ENCODE measurements around the gene MPEG1.

The MPEG1 gene

GRCh38 chr11:59221441-59221840, 8.7 kb upstream of the MPEG1 start:
- no peak for DNase-seq

GRCh38 chr11:59219836-59220235, 7.1 kb upstream of the MPEG1 start:
- in situ Hi-C loops (cut with HindIII; ENCODE audit: low pct_ligation_motif_present, low pct_unique_long_range_greater_than_20kb, low sequenced_read_pairs) = no loop called here
- no peak for DNase-seq

More at GRCh38 chr11:59221441-59221840, 8.7 kb upstream of the MPEG1 start:
- in situ Hi-C loops (cut with HindIII; ENCODE audit: low pct_ligation_motif_present, low pct_unique_long_range_greater_than_20kb, low sequenced_read_pairs) = no loop called here

DNA sequence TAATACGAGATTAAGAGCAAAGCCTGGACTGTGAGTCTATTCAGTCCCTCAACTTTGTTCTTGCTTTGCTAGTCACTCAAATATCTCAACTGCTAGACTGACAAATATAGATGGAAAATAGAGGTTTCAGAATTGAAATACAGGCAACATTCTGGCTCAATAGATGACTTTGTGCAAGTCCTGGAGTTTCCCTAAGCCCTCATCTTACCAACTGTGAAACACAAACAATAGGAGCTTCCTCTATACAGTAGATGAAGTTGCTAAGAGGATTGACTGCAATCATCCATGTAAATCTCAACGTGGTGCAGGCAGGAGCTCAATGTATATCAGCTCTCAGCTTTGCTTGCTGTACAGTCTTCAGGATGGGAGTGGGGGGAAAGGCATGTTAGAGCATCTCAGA, 6.2 kb upstream of the MPEG1 start:
- DNase-seq = no peak
- in situ Hi-C loops (cut with HindIII; ENCODE audit: low pct_ligation_motif_present, low pct_unique_long_range_greater_than_20kb, low sequenced_read_pairs) = no loop called here

GRCh38 chr11:59218319-59218718, 5.6 kb upstream of the MPEG1 start:
- in situ Hi-C loops (cut with HindIII; ENCODE audit: low pct_ligation_motif_present, low pct_unique_long_range_greater_than_20kb, low sequenced_read_pairs) = no loop called here
- no peak for DNase-seq

- DNase-seq = no peak
- in situ Hi-C loops (cut with HindIII; ENCODE audit: low pct_ligation_motif_present, low pct_unique_long_range_greater_than_20kb, low sequenced_read_pairs) = no loop called here
These were observed 4.2 kb upstream of the MPEG1 start for GRCh38 chr11:59216641-59217564.

DNA sequence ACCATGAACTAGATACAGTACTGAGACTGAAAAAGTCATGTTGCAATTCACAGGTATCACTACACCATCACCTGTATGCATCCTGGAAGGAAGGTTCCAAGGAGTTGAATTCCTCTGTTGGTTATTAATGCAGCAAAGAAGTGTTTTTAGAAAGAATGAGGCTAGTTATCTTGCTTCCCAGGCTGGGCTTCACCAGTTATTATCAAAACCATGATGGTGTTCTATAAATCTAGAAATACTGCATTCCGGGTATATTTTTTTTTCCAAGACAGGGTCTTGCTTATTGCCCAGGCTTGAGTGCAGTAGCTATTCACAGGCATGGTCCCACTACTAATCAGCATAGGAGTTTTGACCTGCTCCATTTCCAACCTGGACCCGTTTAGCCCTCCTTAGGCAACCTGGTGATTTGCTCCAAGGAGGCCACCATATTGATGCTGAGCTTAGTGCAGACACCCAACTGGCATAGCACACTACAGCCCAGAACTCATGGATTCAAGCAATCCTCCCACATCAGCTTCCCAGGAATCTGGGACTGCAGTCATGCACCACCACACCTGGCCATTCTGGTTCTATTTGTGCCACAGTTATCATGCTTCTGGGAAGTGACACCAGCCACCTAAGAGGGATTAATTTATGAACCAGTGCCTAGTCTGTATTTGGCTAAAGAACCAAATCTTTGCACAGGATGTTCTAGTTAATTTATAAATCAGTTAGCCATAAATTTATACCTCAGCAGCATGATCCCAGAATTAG, 1.6 kb upstream of the MPEG1 start:
- in situ Hi-C loops (cut with HindIII; ENCODE audit: low pct_ligation_motif_present, low pct_unique_long_range_greater_than_20kb, low sequenced_read_pairs) = no loop called here
- no peak for DNase-seq

- DNase-seq = no peak
- in situ Hi-C loops (cut with HindIII; ENCODE audit: low pct_ligation_motif_present, low pct_unique_long_range_greater_than_20kb, low sequenced_read_pairs) = no loop called here
These were observed 505 bp downstream of the MPEG1 start for GRCh38 chr11:59212222-59212621.

GRCh38 chr11:59208956-59209355, 3.8 kb downstream of the MPEG1 start:
- in situ Hi-C loops (cut with HindIII; ENCODE audit: low pct_ligation_motif_present, low pct_unique_long_range_greater_than_20kb, low sequenced_read_pairs) = no loop called here
- DNase-seq = no peak

- DNase-seq = peak; percentile 38
- in situ Hi-C loops (cut with HindIII; ENCODE audit: low pct_ligation_motif_present, low pct_unique_long_range_greater_than_20kb, low sequenced_read_pairs) = no loop called here
These were observed 4.7 kb downstream of the MPEG1 start for GRCh38 chr11:59207988-59208451.

- in situ Hi-C loops (cut with HindIII; ENCODE audit: low pct_ligation_motif_present, low pct_unique_long_range_greater_than_20kb, low sequenced_read_pairs) = no loop called here
- peak; percentile 43 for DNase-seq
These were observed 6.1 kb downstream of the MPEG1 start for GRCh38 chr11:59206635-59207034.

- no peak for DNase-seq
- in situ Hi-C loops (cut with HindIII; ENCODE audit: low pct_ligation_motif_present, low pct_unique_long_range_greater_than_20kb, low sequenced_read_pairs) = no loop called here
These were observed 7.1 kb downstream of the MPEG1 start for GRCh38 chr11:59205648-59206047.

DNA sequence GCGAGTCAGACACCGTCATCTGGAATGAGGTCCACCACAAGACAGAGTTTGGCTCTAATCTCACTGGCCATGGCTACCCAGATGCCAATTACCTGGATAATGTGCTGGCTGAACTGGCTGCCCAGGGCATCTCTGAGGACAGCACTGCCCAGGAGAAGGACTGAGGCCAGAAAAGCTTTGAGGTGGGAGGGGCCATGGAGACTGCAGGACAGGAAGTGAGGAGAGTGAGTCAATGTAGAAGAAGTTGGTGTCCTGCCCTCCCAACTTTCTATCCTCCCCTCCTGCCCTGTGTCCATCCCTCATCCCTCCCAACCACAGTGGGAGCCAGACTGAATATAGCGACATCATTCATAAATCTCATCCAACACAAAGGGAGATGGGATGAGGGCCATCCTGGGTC, 8.0 kb downstream of the MPEG1 start:
- DNase-seq = no peak
- in situ Hi-C loops (cut with HindIII; ENCODE audit: low pct_ligation_motif_present, low pct_unique_long_range_greater_than_20kb, low sequenced_read_pairs) = no loop called here

DNA sequence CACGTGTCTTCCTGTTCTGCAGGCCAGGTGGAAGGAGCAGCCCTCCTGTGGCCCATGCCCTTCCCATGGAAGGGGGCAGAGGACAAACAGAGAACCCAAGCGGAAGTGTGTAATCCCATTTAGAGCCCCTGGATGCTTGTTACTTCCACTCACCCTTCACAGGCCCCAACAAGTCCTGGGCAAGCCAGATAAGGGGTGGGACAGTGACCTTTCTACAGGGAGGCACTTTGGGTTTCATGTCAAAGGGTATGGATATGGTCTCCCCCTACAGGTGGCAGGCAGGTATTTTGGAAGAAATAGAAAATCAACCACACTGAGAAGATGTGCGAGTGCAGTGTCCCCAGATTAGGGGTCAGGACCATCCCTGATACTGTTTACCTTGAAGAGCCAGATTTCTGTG, 11.4 kb downstream of the MPEG1 start:
- in situ Hi-C loops (cut with HindIII; ENCODE audit: low pct_ligation_motif_present, low pct_unique_long_range_greater_than_20kb, low sequenced_read_pairs) = no loop called here
- DNase-seq = no peak

DNA sequence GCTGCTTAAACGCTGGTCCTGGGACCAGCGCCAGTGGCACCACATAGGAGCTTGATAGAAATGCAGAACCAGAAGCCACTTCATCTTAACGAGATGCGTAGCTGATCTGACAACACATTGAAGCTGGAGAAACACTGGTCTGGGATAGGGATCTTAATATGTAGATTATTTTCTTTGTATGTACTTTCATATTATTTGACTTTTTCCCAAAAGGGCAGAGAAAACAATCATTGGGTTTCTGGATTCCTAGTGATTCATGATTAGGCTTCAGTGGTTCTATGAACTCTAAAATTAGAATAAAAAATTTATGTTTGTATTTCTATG, 12.3 kb downstream of the MPEG1 start:
- in situ Hi-C loops (cut with HindIII; ENCODE audit: low pct_ligation_motif_present, low pct_unique_long_range_greater_than_20kb, low sequenced_read_pairs) = no loop called here
- no peak for DNase-seq

DNA sequence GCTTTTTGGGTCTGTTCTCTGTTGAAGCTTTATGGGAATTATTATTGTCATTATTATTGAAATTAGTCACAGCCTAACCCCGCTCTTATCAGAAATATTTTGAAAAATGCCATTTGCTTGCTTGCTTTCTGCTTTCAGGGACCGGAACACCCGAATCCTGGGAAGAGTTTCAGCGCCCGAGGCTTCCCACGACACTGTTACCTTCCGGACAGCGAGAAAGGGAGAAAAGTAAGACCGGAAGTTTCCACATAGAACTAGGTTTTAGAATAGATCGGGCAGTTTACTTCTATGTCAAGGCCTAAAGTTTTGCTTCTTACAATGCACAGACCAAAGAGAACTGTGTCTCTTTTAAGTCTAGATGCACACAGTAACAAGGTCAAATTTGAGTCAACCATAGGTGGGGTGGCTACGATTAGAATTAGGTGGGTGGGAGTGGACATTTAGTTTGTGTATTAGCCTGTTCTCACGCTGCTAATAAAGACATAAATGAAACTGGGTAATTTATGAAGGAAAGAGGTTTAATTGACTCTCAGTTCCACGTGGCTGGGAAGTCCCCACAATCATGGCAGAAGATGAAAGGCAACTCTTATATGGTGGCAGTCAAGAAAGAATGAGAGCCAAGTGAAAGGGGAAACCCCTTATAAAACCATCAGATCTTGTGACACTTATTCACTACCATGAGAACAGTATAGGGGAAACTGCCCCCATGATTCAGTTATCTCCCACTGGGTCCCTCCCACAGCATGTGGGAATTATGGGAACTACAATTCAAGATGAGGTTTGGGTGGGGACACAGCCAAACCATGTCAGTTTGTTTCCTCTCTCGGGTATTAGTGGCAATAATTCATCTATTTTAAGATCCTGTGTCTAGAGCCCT, 12.9 kb downstream of the MPEG1 start:
- DNase-seq = no peak
- in situ Hi-C loops (cut with HindIII; ENCODE audit: low pct_ligation_motif_present, low pct_unique_long_range_greater_than_20kb, low sequenced_read_pairs) = no loop called here

GRCh38 chr11:59198726-59199125, 14.0 kb downstream of the MPEG1 start:
- in situ Hi-C loops (cut with HindIII; ENCODE audit: low pct_ligation_motif_present, low pct_unique_long_range_greater_than_20kb, low sequenced_read_pairs) = no loop called here
- DNase-seq = no peak

- DNase-seq = no peak
- in situ Hi-C loops (cut with HindIII; ENCODE audit: low pct_ligation_motif_present, low pct_unique_long_range_greater_than_20kb, low sequenced_read_pairs) = no loop called here
These were observed 14.7 kb downstream of the MPEG1 start for GRCh38 chr11:59197991-59198390.

- DNase-seq = no peak
- in situ Hi-C loops (cut with HindIII; ENCODE audit: low pct_ligation_motif_present, low pct_unique_long_range_greater_than_20kb, low sequenced_read_pairs) = no loop called here
These were observed 15.9 kb downstream of the MPEG1 start for GRCh38 chr11:59196777-59197176.

GRCh38 chr11:59195586-59195985, 17.1 kb downstream of the MPEG1 start:
- in situ Hi-C loops (cut with HindIII; ENCODE audit: low pct_ligation_motif_present, low pct_unique_long_range_greater_than_20kb, low sequenced_read_pairs) = no loop called here
- no peak for DNase-seq
